ENCODE results near the gene GRK1.

Gene GRK1

GRCh38 chr13:113783200-113783881 is 116.3 kb downstream of the GRK1 start:
- no peak for DNase-seq

GRCh38 chr13:113783966-113784644 is 117.1 kb downstream of the GRK1 start:
- DNase-seq, result no peak

GRCh38 chr13:113784645-113785024 is 117.6 kb downstream of the GRK1 start:
- no peak for DNase-seq

GRCh38 chr13:113785051-113786010 is 118.3 kb downstream of the GRK1 start:
- DNase-seq, result no peak

DNA sequence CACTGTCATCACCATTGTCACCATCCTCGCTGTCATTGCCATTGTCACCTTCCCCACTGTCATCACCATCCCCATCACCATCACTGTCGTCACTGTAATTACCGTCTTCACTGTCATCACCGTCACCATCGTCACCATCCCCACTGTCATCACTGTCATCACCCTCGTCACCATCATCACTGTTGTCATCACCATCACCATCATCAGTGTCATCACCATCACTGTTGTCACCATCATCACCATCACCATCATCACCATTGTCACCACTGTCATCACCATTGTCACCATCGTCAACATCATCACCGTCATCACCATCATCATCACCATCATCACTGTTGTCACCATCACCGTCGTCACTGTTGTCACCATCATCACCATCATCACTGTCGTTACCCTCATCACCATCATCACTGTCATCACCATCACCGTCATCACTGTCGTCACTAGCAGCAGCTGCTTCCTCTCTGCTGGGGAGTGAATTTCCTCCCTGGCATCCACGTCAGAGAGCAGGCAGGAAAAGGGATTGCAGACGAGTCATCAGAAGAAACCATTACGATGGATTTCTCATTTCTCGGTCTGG is 119.3 kb downstream of the GRK1 start:
- no peak for DNase-seq
